ENCODE measurements around the gene AFAP1L1. TPM values are rescaled to one million over a fixed set of nuclear protein-coding genes. Genes with fewer than 3 reads are reported as not detected.

The AFAP1L1 gene
- total and polyA plus RNA-seq, 10 of the 15 experiments (the other 5 are each of a cell fraction or from before 2014, with no cell fraction given) = 0.11 TPM; not detected in 9

- in situ Hi-C loops (cut with MboI) = no loop called here
- H3K4me2 ChIP-seq (ENCODE audit: control insufficient read depth, insufficient read depth) = no peak overlapping the region
- WGBS (ENCODE audit: insufficient coverage, insufficient replicate concordance, low lambda C conversion rate, missing lambda C conversion rate) = 33% methylated on average over 1 of the region's 1 CpG
- intact Hi-C loops (cut with micrococcal nuclease; ENCODE audit: unreplicated experiment) = no loop called here
- FAIRE-seq = no peak
- H3K4me3 ChIP-seq = no peak overlapping the region
- TF ChIP-seq HDAC6 (IDR thresholded peaks at IDR 0.05; ENCODE audit: unreplicated experiment) (no peak), SP1 (IDR thresholded peaks at IDR 0.05; ENCODE audit: low read depth, low read length) (no peak), PAX5 (IDR thresholded peaks at IDR 0.05; ENCODE audit: borderline replicate concordance, low read depth, low read length) (no peak), RAD51 (IDR thresholded peaks at IDR 0.05) (no peak), KDM1A (IDR thresholded peaks at IDR 0.05; ENCODE audit: borderline replicate concordance) (no peak), ATF7 (IDR thresholded peaks at IDR 0.05; ENCODE audit: low read depth) (no peak), NFIC (IDR thresholded peaks at IDR 0.05; ENCODE audit: low read depth, low read length) (no peak), IKZF1 (conservative IDR thresholded peaks at IDR 0.05) (no peak), ZNF622 (IDR thresholded peaks at IDR 0.05) (no peak)
- TF ChIP-seq, protein P1, sequence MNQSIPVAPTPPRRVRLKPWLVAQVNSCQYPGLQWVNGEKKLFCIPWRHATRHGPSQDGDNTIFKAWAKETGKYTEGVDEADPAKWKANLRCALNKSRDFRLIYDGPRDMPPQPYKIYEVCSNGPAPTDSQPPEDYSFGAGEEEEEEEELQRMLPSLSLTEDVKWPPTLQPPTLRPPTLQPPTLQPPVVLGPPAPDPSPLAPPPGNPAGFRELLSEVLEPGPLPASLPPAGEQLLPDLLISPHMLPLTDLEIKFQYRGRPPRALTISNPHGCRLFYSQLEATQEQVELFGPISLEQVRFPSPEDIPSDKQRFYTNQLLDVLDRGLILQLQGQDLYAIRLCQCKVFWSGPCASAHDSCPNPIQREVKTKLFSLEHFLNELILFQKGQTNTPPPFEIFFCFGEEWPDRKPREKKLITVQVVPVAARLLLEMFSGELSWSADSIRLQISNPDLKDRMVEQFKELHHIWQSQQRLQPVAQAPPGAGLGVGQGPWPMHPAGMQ (IDR thresholded peaks at IDR 0.05; ENCODE audit: borderline replicate concordance) = no peak
- H4K20me1 ChIP-seq (ENCODE audit: control insufficient read depth, insufficient read depth) = no peaks in the 10 kb centered on the region
- BruUV-seq (replicated peaks) = no TSS peak
- H3K79me2 ChIP-seq (ENCODE audit: control insufficient read depth, insufficient read depth, low read length) = no peaks in the 10 kb centered on the region
- POLR2A ChIA-PET = no interaction called here
- H3K4me1 ChIP-seq (ENCODE audit: control insufficient read depth, insufficient read depth, low read length) = no peaks in the 10 kb centered on the region
- H3K36me3 ChIP-seq (ENCODE audit: control insufficient read depth in 2 of 2, insufficient read depth in 2 of 2, low read length in 1 of 2) = no peaks in the 10 kb centered on the region
- CTCF ChIA-PET = interaction anchor here (0.6 kb wide), 1 partner anchor 21 kb away, joined by 3 read pairs; no protein-coding TSS in a partner anchor
- RAD21 ChIA-PET (ENCODE audit: unreplicated experiment) = no interaction called here
- no peaks in the 10 kb centered on the region; the same call in 2 of the 3 replicates for H3K9me3 ChIP-seq (replicated peaks; ENCODE audit: control insufficient read depth, insufficient read depth, low read length)
- peaks cover 12 to 13% of the 10 kb centered on the region in 2 experiments for H3K27me3 ChIP-seq (replicated peaks in 1 of 2; ENCODE audit: control insufficient read depth in 2 of 2, insufficient read depth in 2 of 2, low read length in 1 of 2)
- H3K9ac ChIP-seq (ENCODE audit: control insufficient read depth, insufficient read depth, low read length) = no peak overlapping the region
- DNase-seq (ENCODE audit: low read depth, low spot score) = no peak
- no peak for ATAC-seq
- no peak overlapping the region for H3K27ac ChIP-seq (ENCODE audit: control insufficient read depth, insufficient read depth)
- SMC1A ChIA-PET (ENCODE audit: uncharacterized antibody, unreplicated experiment) = no interaction called here
- no peak overlapping the region for H2AFZ ChIP-seq (ENCODE audit: control insufficient read depth, low read depth, low read length)
Observed at GRCh38 chr5:149274939-149275338, 3.3 kb downstream of the AFAP1L1 start.

Measured in GM12878 (cell line).